Motor neuron (in vitro differentiated cells): ENCODE results near the gene LKAAEAR1. TPM values are rescaled to one million over a fixed set of nuclear protein-coding genes. Genes with fewer than 3 reads are reported as not detected.

Source experiments
- ATAC-seq, 8 experiments: fragments of 200-7000 bp; cut with Tn5 transposase; replicated peaks in 6 of 8; 2 replicates each; pipeline ENCODE4 v1.8.0; 2021; ENCODE audit warnings: mild to moderate bottlenecking in 8 of 8, moderate library complexity in 8 of 8
- H3K27ac ChIP-seq, 2 donors: fragments of 250-450 bp; sonication (Bioruptor Pico); 2 replicates each; pipeline ENCODE4 v1.9.0; 2021; ENCODE audit warnings: antibody characterized with exemption in 2 of 2, mild to moderate bottlenecking in 2 of 2, moderate library complexity in 1 of 2
- H3K4me1 ChIP-seq, 2 donors: fragments of 250-450 bp; sonication (Bioruptor Pico); replicated peaks in 1 of 2; 2 replicates each; pipeline ENCODE4 v1.6.1; 2021; ENCODE audit warnings: antibody characterized with exemption in 2 of 2, mild to moderate bottlenecking in 2 of 2, moderate library complexity in 1 of 2
- H3K4me3 ChIP-seq, 5 donors: fragments of 250-450 bp; sonication (Bioruptor Pico); 2 replicates each; pipeline ENCODE4 v1.9.0; 2021; ENCODE audit warnings: antibody characterized with exemption in 5 of 5, mild to moderate bottlenecking in 5 of 5, moderate library complexity in 4 of 5
- WGBS, 10 experiments: fragments of 450-650 bp; shearing (Covaris generic); methylation state at CpG; one replicate each; pipeline ENCODE4 v1.0.0; 2022; 5-methylcytosine and 5-hydroxymethylcytosine counted together
- in situ Hi-C, 9 experiments: fragments of 400-800 bp; cut with MboI; loops; one replicate each; pipeline ENCODE4 v1.15.0; 2021; ENCODE audit warnings: low sequenced_read_pairs in 9 of 9, low pct_unique_long_range_greater_than_20kb in 2 of 9; ENCODE audit not compliant: unreplicated experiment in 9 of 9
- total RNA-seq, 8 experiments: library from RNA; unstranded; fragments of 300-600 nt; gene quantifications; 2 replicates each; pipeline versions ENCODE4 v1.2.3 to v1.2.4, GENCODE V29; 2022

The LKAAEAR1 gene
- total RNA-seq, 8 experiments from 2014 or later = 0.52 to 0.76 TPM; not detected in 6

GRCh38 chr20:64100946-64101688, 16.9 kb upstream of the LKAAEAR1 start:
- no peak for ATAC-seq
- Histone ChIP-seq H3K27ac (no peak overlapping the region), H3K4me3 (no peak overlapping the region), H3K4me1 (peaks cover 7 to 13% of the 10 kb centered on the region in 2 donors)
- 39 to 100% (median 83%) methylated on average over 1 to 7 of the region's 9 CpGs; no CpG with 5 or more reads in 3 of the 10 experiments for WGBS, 10 experiments
- in situ Hi-C loops = no loop called here

GRCh38 chr20:64100566-64100888, 16.3 kb upstream of the LKAAEAR1 start:
- in situ Hi-C loops = no loop called here
- 20 to 80% (median 53%) methylated on average over 1 to 3 of the region's 4 CpGs; no CpG with 5 or more reads in 3 of the 10 experiments for WGBS, 10 experiments
- no peak for ATAC-seq
- Histone ChIP-seq H3K4me3 (no peak overlapping the region), H3K4me1 (peaks cover 7 to 13% of the 10 kb centered on the region in 2 donors), H3K27ac (no peak overlapping the region)

- in situ Hi-C loops = no loop called here
- 0 to 85% (median 40%) methylated on average over 2 to 6 of the region's 14 CpGs; no CpG with 5 or more reads in 3 of the 10 experiments for WGBS, 10 experiments
- H3K4me3 ChIP-seq = no peak overlapping the region
- H3K4me1 ChIP-seq = peaks cover 7 to 13% of the 10 kb centered on the region in 2 donors
- H3K27ac ChIP-seq = no peak overlapping the region
- peak in 1 of 8 experiments; percentile 8 for ATAC-seq
Measured at GRCh38 chr20:64099880-64100565, 15.8 kb upstream of the LKAAEAR1 start.

- Histone ChIP-seq H3K27ac (no peak overlapping the region), H3K4me1 (peaks cover 7 to 13% of the 10 kb centered on the region in 2 donors), H3K4me3 (no peak overlapping the region)
- no peak for ATAC-seq
- in situ Hi-C loops = no loop called here
- WGBS, 10 experiments = 53 to 100% (median 60%) methylated on average over 1 to 2 of the region's 21 CpGs; no CpG with 5 or more reads in 5 of the 10 experiments
Measured at GRCh38 chr20:64099086-64099786, 15.0 kb upstream of the LKAAEAR1 start.

- no peak for ATAC-seq
- 40 to 93% (median 80%) methylated on average over 1 to 3 of the region's 28 CpGs; no CpG with 5 or more reads in 7 of the 10 experiments for WGBS, 10 experiments
- Histone ChIP-seq H3K4me1 (peaks cover 5 to 9% of the 10 kb centered on the region in 2 donors), H3K4me3 (no peak overlapping the region), H3K27ac (no peak overlapping the region)
- in situ Hi-C loops = no loop called here
Measured at GRCh38 chr20:64098471-64099013, 14.3 kb upstream of the LKAAEAR1 start.

- Histone ChIP-seq H3K4me3 (no peak overlapping the region), H3K27ac (no peak overlapping the region), H3K4me1 (peaks cover 17% of the 10 kb centered on the region in 2 donors)
- 34 to 100% (median 100%) methylated on average over 1 to 5 of the region's 6 CpGs; no CpG with 5 or more reads in 1 of the 10 experiments for WGBS, 10 experiments
- in situ Hi-C loops = no loop called here
- ATAC-seq = no peak
Measured at GRCh38 chr20:64096535-64096934, 12.3 kb upstream of the LKAAEAR1 start.

GRCh38 chr20:64095927-64096326, 11.7 kb upstream of the LKAAEAR1 start:
- WGBS, 10 experiments = 0 to 100% (median 87%) methylated on average over 1 to 8 of the region's 11 CpGs; no CpG with 5 or more reads in 3 of the 10 experiments
- ATAC-seq = no peak
- peaks cover 21% of the 10 kb centered on the region in 2 donors for H3K4me1 ChIP-seq
- H3K27ac ChIP-seq = no peak overlapping the region
- no peak overlapping the region for H3K4me3 ChIP-seq
- in situ Hi-C loops = no loop called here

- H3K4me3 ChIP-seq = no peak overlapping the region
- in situ Hi-C loops = no loop called here
- H3K4me1 ChIP-seq = peaks cover 22% of the 10 kb centered on the region in 2 donors
- no peak for ATAC-seq
- H3K27ac ChIP-seq = no peak overlapping the region
- 80 to 93% methylated on average over 1 to 2 of the region's 4 CpGs; no CpG with 5 or more reads in 8 of the 10 experiments for WGBS, 10 experiments
Measured at GRCh38 chr20:64095455-64095854, 11.3 kb upstream of the LKAAEAR1 start.

GRCh38 chr20:64093013-64093503, 8.9 kb upstream of the LKAAEAR1 start:
- Histone ChIP-seq H3K27ac (peak overlapping the region in 1 of 2 donors; percentile 52), H3K4me1 (peaks cover 36% of the 10 kb centered on the region in 2 donors), H3K4me3 (no peak overlapping the region)
- in situ Hi-C loops = no loop called here
- WGBS, 10 experiments = 80% methylated on average over 1 of the region's 9 CpGs; no CpG with 5 or more reads in 9 of the 10 experiments
- peak in 5 of 8 experiments; percentile 6 to 24 (median 12) for ATAC-seq

GRCh38 chr20:64092258-64093012, 8.2 kb upstream of the LKAAEAR1 start:
- Histone ChIP-seq H3K27ac (peak overlapping the region; percentile 31 to 52), H3K4me3 (peak overlapping the region in 3 of 5 donors; percentile 12 to 24 (median 24)), H3K4me1 (peaks cover 36% of the 10 kb centered on the region in 2 donors)
- peak in 7 of 8 experiments; percentile 5 to 37 (median 13) for ATAC-seq
- 0 to 8% methylated on average over 2 to 10 of the region's 27 CpGs; no CpG with 5 or more reads in 8 of the 10 experiments for WGBS, 10 experiments
- in situ Hi-C loops = no loop called here

- WGBS, 10 experiments = no CpG with 5 or more reads among the region's 16 CpGs
- H3K4me1 ChIP-seq = peaks cover 36% of the 10 kb centered on the region in 2 donors
- in situ Hi-C loops = no loop called here
- H3K4me3 ChIP-seq = peak overlapping the region in 4 of 5 donors; percentile 6 to 24 (median 18)
- peak in 7 of 8 experiments; percentile 27 to 53 (median 47) for ATAC-seq
- peak overlapping the region; percentile 31 to 52 for H3K27ac ChIP-seq
Measured at GRCh38 chr20:64091770-64092169, 7.6 kb upstream of the LKAAEAR1 start.

- Histone ChIP-seq H3K4me3 (no peak overlapping the region), H3K27ac (peak overlapping the region; percentile 31 to 52), H3K4me1 (peaks cover 36% of the 10 kb centered on the region in 2 donors)
- WGBS, 10 experiments = 50% methylated on average over 3 of the region's 19 CpGs; no CpG with 5 or more reads in 9 of the 10 experiments
- ATAC-seq = peak in 1 of 8 experiments; percentile 0
- in situ Hi-C loops = no loop called here
Measured at GRCh38 chr20:64091340-64091739, 7.1 kb upstream of the LKAAEAR1 start.
